H9 (cell line): ENCODE data around the gene PABPC3. TPM values are rescaled to one million over a fixed set of nuclear protein-coding genes. Genes with fewer than 3 reads are reported as not detected.

Experiments
- DNase-seq: peaks from one replicate; pipeline ENCODE4 v3.0.0-alpha.2; 2017
- H2AFZ ChIP-seq: one replicate; pipeline ENCODE4 v1.6.1; 2013; ENCODE audit warnings: mild to moderate bottlenecking, low read length, control low read depth, moderate library complexity
- H2AK5ac ChIP-seq: 2 replicates; pipeline ENCODE4 v1.6.1; 2013; ENCODE audit warnings: low read length, control low read depth, mixed read lengths; ENCODE audit not compliant: insufficient read length
- H2BK120ac ChIP-seq: one replicate; pipeline ENCODE4 v1.6.1; 2013; ENCODE audit warnings: low read depth, mild to moderate bottlenecking, low read length, control low read depth, inconsistent platforms; ENCODE audit not compliant: poor library complexity, severe bottlenecking
- H2BK12ac ChIP-seq: 2 replicates; pipeline ENCODE4 v1.6.1; 2013; ENCODE audit warnings: low read length, control low read depth, mixed read lengths, low read depth; ENCODE audit not compliant: insufficient read length
- H2BK15ac ChIP-seq: 2 replicates; pipeline ENCODE4 v1.6.1; 2013; ENCODE audit warnings: low read depth, low read length, control low read depth
- H2BK20ac ChIP-seq: one replicate; pipeline ENCODE4 v1.6.1; 2013; ENCODE audit warnings: low read depth, mild to moderate bottlenecking, low read length, control low read depth, inconsistent platforms; ENCODE audit not compliant: poor library complexity, severe bottlenecking
- H2BK5ac ChIP-seq: 2 replicates; pipeline ENCODE4 v1.6.1; 2013; ENCODE audit warnings: low read length, control low read depth, mixed read lengths; ENCODE audit not compliant: insufficient read length
- H3K14ac ChIP-seq: 2 replicates; pipeline ENCODE4 v1.6.1; 2013; ENCODE audit warnings: low read length, control low read depth; ENCODE audit not compliant: insufficient read depth
- H3K18ac ChIP-seq: 2 replicates; pipeline ENCODE4 v1.6.1; 2013; ENCODE audit warnings: low read depth, mild to moderate bottlenecking, mixed read lengths, low read length, control low read depth; ENCODE audit not compliant: insufficient read length
- H3K23ac ChIP-seq: 2 replicates; pipeline ENCODE4 v1.6.1; 2013; ENCODE audit warnings: low read length, control low read depth, mixed read lengths, low read depth; ENCODE audit not compliant: insufficient read length
- H3K23me2 ChIP-seq: 2 replicates; pipeline ENCODE4 v1.6.1; 2013; ENCODE audit warnings: low read depth, mild to moderate bottlenecking, mixed read lengths, low read length, control low read depth; ENCODE audit not compliant: insufficient read length, poor library complexity, severe bottlenecking
- H3K27ac ChIP-seq: 2 replicates; pipeline ENCODE4 v1.5.1; 2013; ENCODE audit warnings: low read length, control low read depth, mixed read lengths, low read depth; ENCODE audit not compliant: insufficient read length
- H3K27me3 ChIP-seq: 2 replicates; pipeline ENCODE4 v1.6.1; 2013; ENCODE audit warnings: low read length, control low read depth, inconsistent platforms; ENCODE audit not compliant: insufficient read depth
- H3K4ac ChIP-seq: 2 replicates; pipeline ENCODE4 v1.6.1; 2013; ENCODE audit warnings: low read depth, mild to moderate bottlenecking, control low read depth, inconsistent platforms, low read length, moderate library complexity
- H3K4me1 ChIP-seq: 2 replicates; pipeline ENCODE4 v1.6.1; 2013; ENCODE audit warnings: low read length, control low read depth, inconsistent platforms; ENCODE audit not compliant: insufficient read depth
- H3K4me2 ChIP-seq: 2 replicates; pipeline ENCODE4 v1.6.1; 2013; ENCODE audit warnings: low read length, control low read depth, mixed read lengths; ENCODE audit not compliant: insufficient read length, insufficient read depth
- H3K56ac ChIP-seq: 2 replicates; pipeline ENCODE4 v1.6.1; 2013; ENCODE audit warnings: low read depth, mild to moderate bottlenecking, mixed read lengths, low read length, control low read depth; ENCODE audit not compliant: insufficient read length
- H3K79me1 ChIP-seq: 2 replicates; pipeline ENCODE4 v1.6.1; 2013; ENCODE audit warnings: low read depth, mild to moderate bottlenecking, moderate library complexity, low read length, control low read depth, inconsistent platforms; ENCODE audit not compliant: insufficient read depth, poor library complexity, severe bottlenecking
- H3K79me2 ChIP-seq: 2 replicates; pipeline ENCODE4 v1.6.1; 2013; ENCODE audit warnings: low read length, control low read depth, inconsistent platforms; ENCODE audit not compliant: insufficient read depth
- H3K9ac ChIP-seq: 2 replicates; pipeline ENCODE4 v1.6.1; 2013; ENCODE audit warnings: low read length, control low read depth, mixed read lengths; ENCODE audit not compliant: insufficient read length; ENCODE audit errors: extremely low read depth
- H3K9me3 ChIP-seq: one replicate; pipeline ENCODE4 v1.6.1; 2013; ENCODE audit warnings: low read depth, low read length, inconsistent platforms; ENCODE audit not compliant: control insufficient read depth
- H3T11ph ChIP-seq: one replicate; pipeline ENCODE4 v1.6.1; 2013; ENCODE audit warnings: mild to moderate bottlenecking, low read length, control low read depth, inconsistent platforms
- H4K20me1 ChIP-seq: one replicate; pipeline ENCODE4 v1.6.1; 2013; ENCODE audit not compliant: control insufficient read depth, insufficient read length, insufficient read depth
- H4K5ac ChIP-seq: 2 replicates; pipeline ENCODE4 v1.6.1; 2013; ENCODE audit warnings: low read depth, mild to moderate bottlenecking, mixed read lengths, low read length, control low read depth; ENCODE audit not compliant: insufficient read length
- H4K8ac ChIP-seq: replicated peaks from 2 replicates; pipeline ENCODE4 v1.6.1; 2013; ENCODE audit warnings: low read length, control low read depth, mixed read lengths, low read depth; ENCODE audit not compliant: insufficient read length
- H4K91ac ChIP-seq: 2 replicates; pipeline ENCODE4 v1.6.1; 2013; ENCODE audit warnings: low read depth, mild to moderate bottlenecking, moderate library complexity, mixed read lengths, low read length, control low read depth; ENCODE audit not compliant: insufficient read length
- H3K27ac Mint-ChIP-seq, 3 experiments: 2 replicates in 2 of 3; 3 replicates in 1 of 3; pipeline ENCODE4 v1.8.0; 2020 to 2021; ENCODE audit warnings: mixed read lengths in 3 of 3, mild to moderate bottlenecking in 1 of 3, moderate library complexity in 1 of 3
- H3K27me3 Mint-ChIP-seq: 2 replicates; pipeline ENCODE4 v1.8.0; 2021; ENCODE audit warnings: low read depth, mild to moderate bottlenecking, moderate library complexity, mixed read lengths
- H3K36me3 Mint-ChIP-seq, 3 experiments: 2 replicates in 2 of 3; 3 replicates in 1 of 3; pipeline ENCODE4 v1.8.0; 2020 to 2021; ENCODE audit warnings: low read depth in 3 of 3, mixed read lengths in 3 of 3; ENCODE audit not compliant: insufficient read depth in 1 of 3
- H3K4me1 Mint-ChIP-seq, 2 experiments: 2 replicates each; pipeline ENCODE4 v1.8.0; 2020; ENCODE audit warnings: mixed read lengths in 2 of 2
- H3K4me3 Mint-ChIP-seq, 2 experiments: 2 replicates in 1 of 2; 3 replicates in 1 of 2; pipeline ENCODE4 v1.8.0; 2020 to 2021; ENCODE audit warnings: mild to moderate bottlenecking in 2 of 2, mixed read lengths in 2 of 2, moderate library complexity in 1 of 2
- H3K9me3 Mint-ChIP-seq, 2 experiments: 2 replicates in 1 of 2; 3 replicates in 1 of 2; pipeline ENCODE4 v1.8.0; 2020; ENCODE audit warnings: mild to moderate bottlenecking in 2 of 2, mixed read lengths in 2 of 2, moderate library complexity in 1 of 2
- CTCF ChIP-seq: fragments of 200-600 bp; sonication (generic); conservative IDR thresholded peaks from 3 replicates; pipeline ENCODE4 v1.8.0; 2021; ENCODE audit warnings: antibody characterized with exemption, mild to moderate bottlenecking
- WGBS: extraction: QIAGEN DNeasy Blood & Tissue Kit; methylation state at CpG from one replicate; pipeline ENCODE4 v1.1.7; 2013; ENCODE audit warnings: missing lambda C conversion rate, low lambda C conversion rate, mixed read lengths; ENCODE audit not compliant: insufficient read length; ENCODE audit errors: extremely low coverage; 5-methylcytosine and 5-hydroxymethylcytosine counted together
- total RNA-seq: library from RNA; stranded (reverse); gene quantifications from 2 replicates; pipeline ENCODE4 v1.2.1, GENCODE V29; 2021

Gene PABPC3
- total RNA-seq, 1 experiment from 2014 or later = 0.31 TPM

GRCh38 chr13:25084096-25084495 is 11.8 kb upstream of the PABPC3 start:
- H3K79me2 ChIP-seq = no peaks in the 10 kb centered on the region
- no peak overlapping the region for H2BK120ac ChIP-seq
- no peaks in the 10 kb centered on the region for H3K79me1 ChIP-seq
- no peaks in the 10 kb centered on the region for H3K23me2 ChIP-seq
- H3K4me1 ChIP-seq = no peaks in the 10 kb centered on the region
- no peak overlapping the region for H2AFZ ChIP-seq
- no peak for TF ChIP-seq CTCF
- Mint-ChIP-seq H3K27ac (no peak overlapping the region), H3K9me3 (no peaks in the 10 kb centered on the region), H3K27me3 (peaks cover 3% of the 10 kb centered on the region; the same call in 1 of the 2 replicates), H3K4me3 (no peak overlapping the region), H3K36me3 (no peaks in the 10 kb centered on the region), H3K4me1 (peaks cover 2 to 3% of the 10 kb centered on the region in 2 experiments; a peak in 1 of 4 replicates)
- no peak overlapping the region for H2AK5ac ChIP-seq
- H3K9me3 ChIP-seq = no peaks in the 10 kb centered on the region
- H3K27me3 ChIP-seq = no peaks in the 10 kb centered on the region
- H2BK5ac ChIP-seq = no peak overlapping the region
- no peak overlapping the region for H3T11ph ChIP-seq
- no CpG with 5 or more reads among the region's 1 CpG for WGBS
- H3K14ac ChIP-seq = no peak overlapping the region
- H3K4me2 ChIP-seq = no peak overlapping the region
- H3K23ac ChIP-seq = no peak overlapping the region
- H4K91ac ChIP-seq = no peak overlapping the region
- no peak for DNase-seq
- H2BK15ac ChIP-seq = no peak overlapping the region
- H3K9ac ChIP-seq = no peak overlapping the region
- no peak overlapping the region for H3K27ac ChIP-seq
- no peak overlapping the region for H2BK12ac ChIP-seq
- H4K5ac ChIP-seq = no peak overlapping the region
- H4K8ac ChIP-seq = no peak overlapping the region
- H2BK20ac ChIP-seq = no peak overlapping the region
- no peak overlapping the region for H3K56ac ChIP-seq
- no peaks in the 10 kb centered on the region for H4K20me1 ChIP-seq
- H3K18ac ChIP-seq = no peak overlapping the region
- no peak overlapping the region for H3K4ac ChIP-seq
